ENCODE results near the gene SIRPG. TPM values are rescaled to one million over a fixed set of nuclear protein-coding genes. Genes with fewer than 3 reads are reported as not detected.

The SIRPG gene
- total and polyA plus RNA-seq, 2 of the 8 experiments (the other 6 are each of a cell fraction or from before 2014, with no cell fraction given): 0.08 TPM; not detected in 1

- TF ChIP-seq CHD7 (IDR thresholded peaks at IDR 0.05; ENCODE audit: insufficient replicate concordance, low read length): no peak
- TF ChIP-seq TCF12 (IDR thresholded peaks at IDR 0.05; ENCODE audit: low read depth, low read length): no peak
- no peak for TF ChIP-seq SRF (IDR thresholded peaks at IDR 0.05; ENCODE audit: low read depth, low read length)
- no peak for TF ChIP-seq CBX5 (IDR thresholded peaks at IDR 0.05; ENCODE audit: low read depth, low read length)
- TF ChIP-seq GABPA (IDR thresholded peaks at IDR 0.05; ENCODE audit: borderline replicate concordance, insufficient read depth, low read length): no peak
- TF ChIP-seq KDM5A (IDR thresholded peaks at IDR 0.05; ENCODE audit: low read length): no peak
- no peak for TF ChIP-seq SAP30 (IDR thresholded peaks at IDR 0.05; ENCODE audit: insufficient read depth, insufficient replicate concordance, low read length)
- no peak for TF ChIP-seq CEBPB (IDR thresholded peaks at IDR 0.05; ENCODE audit: low read depth, low read length)
Measured at GRCh38 chr20:1635291-1635979, 22.1 kb downstream of the SIRPG start (continued).
